Stomach (tissue), 9 donors: ENCODE measurements around the gene NYAP2. TPM values are rescaled to one million over a fixed set of nuclear protein-coding genes. Genes with fewer than 3 reads are reported as not detected.
A peak's percentile ranks its signal among the peaks of the same experiment; 100 is the strongest.

Experiments
- DNase-seq, 2 donors: peaks; one replicate each; pipeline versions ENCODE4 v3.0.0 to v3.0.0-alpha.2; 2013 to 2019
- H3K27ac ChIP-seq, 5 donors: fragments of 200-600 bp in 4 of 5; sonication (generic) in 4 of 5; one replicate each; pipeline ENCODE4 v1.5.1; 2013 to 2019; ENCODE audit warnings: mild to moderate bottlenecking in 1 of 5, moderate library complexity in 1 of 5
- H3K27me3 ChIP-seq, 3 donors: fragments of 200-600 bp; sonication (generic); one replicate each; pipeline ENCODE4 v1.5.1; 2017 to 2019; ENCODE audit warnings: mixed run types in 1 of 3
- H3K36me3 ChIP-seq, 4 donors: fragments of 200-600 bp; sonication (generic); 1 replicate in 3 of 4; 2 replicates in 1 of 4; pipeline ENCODE4 v1.5.1; 2016 to 2019
- H3K4me1 ChIP-seq, 4 donors: fragments of 200-600 bp; sonication (generic); one replicate each; pipeline ENCODE4 v1.5.1; 2016 to 2019
- H3K4me3 ChIP-seq, 4 donors: fragments of 200-600 bp; sonication (generic) in 3 of 4; one replicate each; pipeline ENCODE4 v1.5.1; 2016 to 2019; ENCODE audit warnings: mild to moderate bottlenecking in 1 of 4
- H3K9me3 ChIP-seq, 4 donors: fragments of 200-600 bp; sonication (generic); one replicate each; pipeline ENCODE4 v1.5.1; 2016 to 2019
- CTCF ChIP-seq, 7 experiments: fragments of 450-650 bp in 4 of 7; fragments of 200-600 bp in 3 of 7; sonication (generic) in 3 of 7; IDR thresholded peaks; one replicate each; pipeline ENCODE4 v1.5.1; 2016 to 2019; ENCODE audit warnings: antibody characterized with exemption in 7 of 7, control low read depth in 2 of 7, mild to moderate bottlenecking in 1 of 7
- EP300 ChIP-seq: sonication (generic); formaldehyde crosslinking; IDR thresholded peaks from one replicate; pipeline ENCODE4 v1.6.1; 2017; ENCODE audit warnings: antibody characterized with exemption
- POLR2A ChIP-seq, 4 donors: fragments of 450-650 bp; IDR thresholded peaks; one replicate each; pipeline ENCODE4 v1.6.1; 2016; ENCODE audit warnings: antibody characterized with exemption in 4 of 4, control low read depth in 2 of 4, mild to moderate bottlenecking in 1 of 4, moderate library complexity in 1 of 4
- POLR2AphosphoS5 ChIP-seq, 3 donors: sonication (generic); formaldehyde crosslinking; IDR thresholded peaks; one replicate each; pipeline ENCODE4 v1.6.1; 2016; ENCODE audit warnings: antibody characterized with exemption in 3 of 3
- WGBS, 5 donors: extraction: QIAGEN DNeasy Blood & Tissue Kit in 3 of 5; methylation state at CpG; one replicate each; pipeline versions ENCODE4 v1.1.5 to v1.1.7; 2013 to 2018; 5-methylcytosine and 5-hydroxymethylcytosine counted together
- intact Hi-C: fragments of 100-400 bp; cut with DNase I; formaldehyde crosslinking; loops from one replicate; pipeline ENCODE4 v1.15.1; 2023; ENCODE audit warnings: low total_unique reads
- polyA plus RNA-seq, 3 donors: library from polyadenylated mRNA; stranded (reverse); fragments of 200-250 nt; gene quantifications; one replicate each; pipeline ENCODE4 v1.2.3, GENCODE V29; 2013
- total RNA-seq, 5 donors: library from RNA; depleted of rRNA; stranded (reverse); fragments of >200 nt; gene quantifications; one replicate each; pipeline versions ENCODE4 v1.1.0 to v1.2.3, GENCODE V29; 2014 to 2016
- donor health status: healthy with polysubstance abuse.
- donor health status: Bipolar disorder and iron deficiency.
- donor health status: healthy.

Gene NYAP2
- total and polyA plus RNA-seq, 8 donors: under 0.01 to 0.18 (median 0.03) TPM; not detected in 5

- DNase-seq: peak in 1 of 2 donors; percentile 19
- no peak for TF ChIP-seq EP300
- TF ChIP-seq POLR2A (IDR thresholded peaks at IDR 0.05): no peak
- no peak for TF ChIP-seq CTCF (IDR thresholded peaks at IDR 0.05)
- TF ChIP-seq POLR2AphosphoS5 (IDR thresholded peaks at IDR 0.05): no peak
- H3K27me3 ChIP-seq: no peaks in the 10 kb centered on the region
- peaks cover 11 to 19% (median 13%) of the 10 kb centered on the region in 4 donors for H3K4me1 ChIP-seq
- no peaks in the 10 kb centered on the region for H3K9me3 ChIP-seq
- no peak overlapping the region for H3K27ac ChIP-seq
- 28 to 53% (median 38%) methylated on average over 3 of the region's 3 CpGs for WGBS, 5 donors
- no peak overlapping the region for H3K4me3 ChIP-seq
- H3K36me3 ChIP-seq: no peaks in the 10 kb centered on the region
- intact Hi-C loops: no loop called here
Observed at GRCh38 chr2:225471039-225471438, 71.5 kb downstream of the NYAP2 start.

GRCh38 chr2:225471482-225471881 lies 72.0 kb downstream of the NYAP2 start:
- peak in 2 of 3 donors; percentile 67 to 83 for TF ChIP-seq POLR2AphosphoS5 (IDR thresholded peaks at IDR 0.05)
- no peak for TF ChIP-seq EP300
- no peak for TF ChIP-seq POLR2A (IDR thresholded peaks at IDR 0.05)
- no peak for TF ChIP-seq CTCF (IDR thresholded peaks at IDR 0.05)
- no peaks in the 10 kb centered on the region for H3K27me3 ChIP-seq
- WGBS, 5 donors: 27 to 47% (median 33%) methylated on average over 2 of the region's 2 CpGs
- H3K36me3 ChIP-seq: no peaks in the 10 kb centered on the region
- H3K4me1 ChIP-seq: peaks cover 11 to 18% (median 13%) of the 10 kb centered on the region in 4 donors
- peak; percentile 37 to 71 for DNase-seq
- intact Hi-C loops: no loop called here
- H3K4me3 ChIP-seq: no peak overlapping the region
- no peak overlapping the region for H3K27ac ChIP-seq
- H3K9me3 ChIP-seq: no peaks in the 10 kb centered on the region

- no peak for DNase-seq
- Histone ChIP-seq H3K4me3 (no peak overlapping the region), H3K9me3 (no peaks in the 10 kb centered on the region), H3K4me1 (peaks cover 6 to 14% (median 12%) of the 10 kb centered on the region in 4 donors), H3K27me3 (no peaks in the 10 kb centered on the region), H3K36me3 (no peaks in the 10 kb centered on the region), H3K27ac (no peak overlapping the region)
- intact Hi-C loops: no loop called here
- 58 to 87% (median 66%) methylated on average over 2 of the region's 2 CpGs for WGBS, 5 donors
- no peak for TF ChIP-seq POLR2A (IDR thresholded peaks at IDR 0.05)
- no peak for TF ChIP-seq POLR2AphosphoS5 (IDR thresholded peaks at IDR 0.05)
- no peak for TF ChIP-seq EP300
- TF ChIP-seq CTCF (IDR thresholded peaks at IDR 0.05): no peak
Observed at GRCh38 chr2:225472161-225472560, 72.7 kb downstream of the NYAP2 start.

GRCh38 chr2:225479386-225479785 lies 79.9 kb downstream of the NYAP2 start:
- TF ChIP-seq POLR2A (IDR thresholded peaks at IDR 0.05) (no peak), POLR2AphosphoS5 (IDR thresholded peaks at IDR 0.05) (no peak), CTCF (IDR thresholded peaks at IDR 0.05) (no peak)
- no peaks in the 10 kb centered on the region for H3K36me3 ChIP-seq
- no peaks in the 10 kb centered on the region for H3K4me1 ChIP-seq
- 26 to 65% (median 35%) methylated on average over 2 of the region's 2 CpGs for WGBS, 5 donors
- intact Hi-C loops: no loop called here
- H3K27me3 ChIP-seq: no peaks in the 10 kb centered on the region
- no peak overlapping the region for H3K27ac ChIP-seq
- DNase-seq: no peak
- no peaks in the 10 kb centered on the region for H3K9me3 ChIP-seq
- H3K4me3 ChIP-seq: no peak overlapping the region
